Measurements from ENCODE around the gene ZNRF2.
"Not testable (repeated sequence)": the region's sequence is repeated elsewhere in the genome, so short reads cannot be mapped to it uniquely, and the experiment has no call there.

Gene ZNRF2

GRCh38 chr7:30263090-30263710, 21.2 kb upstream of the ZNRF2 start:
- no peak for DNase-seq

GRCh38 chr7:30264052-30264451, 20.3 kb upstream of the ZNRF2 start:
- DNase-seq = no peak

GRCh38 chr7:30265189-30265588, 19.2 kb upstream of the ZNRF2 start:
- DNase-seq = not testable (repeated sequence)

- no peak for DNase-seq
Observed at GRCh38 chr7:30266686-30267085, 17.7 kb upstream of the ZNRF2 start.

- DNase-seq = no peak
Observed at GRCh38 chr7:30268586-30268985, 15.8 kb upstream of the ZNRF2 start.

- DNase-seq = no peak
Observed at GRCh38 chr7:30269490-30269889, 14.9 kb upstream of the ZNRF2 start.

- no peak for DNase-seq
Observed at GRCh38 chr7:30270921-30271320, 13.5 kb upstream of the ZNRF2 start.

- no peak for DNase-seq
Observed at GRCh38 chr7:30272126-30272525, 12.3 kb upstream of the ZNRF2 start.

GRCh38 chr7:30273552-30273951, 10.8 kb upstream of the ZNRF2 start:
- no peak for DNase-seq

- DNase-seq = no peak
Observed at GRCh38 chr7:30274641-30275040, 9.8 kb upstream of the ZNRF2 start.

- DNase-seq = peak; percentile 34 to 56
Observed at GRCh38 chr7:30276203-30276900, 8.0 kb upstream of the ZNRF2 start.

GRCh38 chr7:30278376-30278775, 6.0 kb upstream of the ZNRF2 start:
- no peak for DNase-seq

GRCh38 chr7:30278849-30279652, 5.3 kb upstream of the ZNRF2 start:
- no peak for DNase-seq

GRCh38 chr7:30279653-30279904, 4.8 kb upstream of the ZNRF2 start:
- DNase-seq = no peak

- no peak for DNase-seq
Observed at GRCh38 chr7:30280631-30281030, 3.8 kb upstream of the ZNRF2 start.

- no peak for DNase-seq
Observed at GRCh38 chr7:30281263-30281662, 3.1 kb upstream of the ZNRF2 start.

- DNase-seq = no peak
Observed at GRCh38 chr7:30281791-30282190, 2.6 kb upstream of the ZNRF2 start.

GRCh38 chr7:30282735-30283134, 1.7 kb upstream of the ZNRF2 start:
- no peak for DNase-seq

GRCh38 chr7:30285067-30285535, 704 bp downstream of the ZNRF2 start:
- peak; percentile 40 to 43 for DNase-seq

- DNase-seq = peak; percentile 63 to 64
Observed at GRCh38 chr7:30285536-30286284, 1.3 kb downstream of the ZNRF2 start.

- DNase-seq = no peak
Observed at GRCh38 chr7:30286749-30287148, 2.4 kb downstream of the ZNRF2 start.

GRCh38 chr7:30287625-30288024, 3.2 kb downstream of the ZNRF2 start:
- DNase-seq = not testable (repeated sequence)

- not testable (repeated sequence) for DNase-seq
Observed at GRCh38 chr7:30289634-30290033, 5.2 kb downstream of the ZNRF2 start.

All from stimulated activated CD4-positive, alpha-beta T cell treated with anti-CD3 and anti-CD28 coated beads, Interleukin-2, amount 100 ng/mL, for 24 hours (primary cell).